Measurements from ENCODE around the gene NLRP12.

NLRP12 gene

GRCh38 chr19:53787266-53787665, 36.8 kb downstream of the NLRP12 start:
- peak overlapping the region; percentile 85 for H2BK12ac ChIP-seq (ENCODE audit: low read length)
- H3K27ac ChIP-seq (ENCODE audit: low read depth, low read length) = no peak overlapping the region
- H3K9ac ChIP-seq (ENCODE audit: low read length) = no peak overlapping the region
- H3K23ac ChIP-seq (ENCODE audit: low read length) = no peak overlapping the region
- H2AFZ ChIP-seq (ENCODE audit: insufficient read depth, low read length, poor library complexity) = no peak overlapping the region
- peaks cover 3% of the 10 kb centered on the region for H3K9me3 ChIP-seq (ENCODE audit: insufficient read depth, low read depth, low read length)
- no peaks in the 10 kb centered on the region for H3K27me3 ChIP-seq (ENCODE audit: insufficient read depth, low read length)
- H4K12ac ChIP-seq (ENCODE audit: low read depth, low read length) = no peak overlapping the region
- no peak overlapping the region for H3K4me2 ChIP-seq (ENCODE audit: low read length)
- H2BK5ac ChIP-seq (ENCODE audit: low read depth, low read length, poor library complexity) = no peak overlapping the region
- H3K4me1 ChIP-seq (ENCODE audit: control insufficient read depth in 1 of 2, insufficient read depth in 2 of 2, low read length in 2 of 2) = peaks cover 2 to 13% of the 10 kb centered on the region in 2 experiments
- peak overlapping the region; percentile 50 for H4K91ac ChIP-seq (ENCODE audit: low read depth, low read length)
- DNase-seq = no peak
- H2BK120ac ChIP-seq (ENCODE audit: insufficient read depth, low read length, poor library complexity) = peak overlapping the region; percentile 18
- WGBS (ENCODE audit: extremely low coverage, insufficient coverage, insufficient read length) = no CpG with 5 or more reads among the region's 15 CpGs
- H3K79me1 ChIP-seq (ENCODE audit: low read length) = peaks cover 27% of the 10 kb centered on the region
- peak overlapping the region; percentile 47 for H2AK5ac ChIP-seq (ENCODE audit: low read length)
- no peak overlapping the region for H4K8ac ChIP-seq (ENCODE audit: low read depth, low read length)
- no peak overlapping the region for H3K4ac ChIP-seq (ENCODE audit: low read depth, low read length)
- no peaks in the 10 kb centered on the region for H3K36me3 ChIP-seq (ENCODE audit: control insufficient read depth in 1 of 2, insufficient read depth in 2 of 2, low read length in 2 of 2)
- peaks cover 1% of the 10 kb centered on the region for H3K79me2 ChIP-seq (ENCODE audit: control insufficient read depth, insufficient read depth, low read length, poor library complexity)
- no peak overlapping the region for H3K4me3 ChIP-seq (ENCODE audit: low read depth, low read length)
- no peak overlapping the region for H3K14ac ChIP-seq (ENCODE audit: low read length)
- peak overlapping the region; percentile 25 for H3K18ac ChIP-seq (ENCODE audit: low read length)

GRCh38 chr19:53786744-53787143, 37.4 kb downstream of the NLRP12 start:
- Histone ChIP-seq H2AK5ac (ENCODE audit: low read length) (peak overlapping the region; percentile 47), H3K23ac (ENCODE audit: low read length) (no peak overlapping the region), H2AFZ (ENCODE audit: insufficient read depth, low read length, poor library complexity) (no peak overlapping the region), H4K91ac (ENCODE audit: low read depth, low read length) (peak overlapping the region; percentile 50), H3K36me3 (ENCODE audit: control insufficient read depth in 1 of 2, insufficient read depth in 2 of 2, low read length in 2 of 2) (no peaks in the 10 kb centered on the region), H3K18ac (ENCODE audit: low read length) (peak overlapping the region; percentile 25), H3K4ac (ENCODE audit: low read depth, low read length) (no peak overlapping the region), H3K79me2 (ENCODE audit: control insufficient read depth, insufficient read depth, low read length, poor library complexity) (peaks cover 1% of the 10 kb centered on the region), H3K9ac (ENCODE audit: low read length) (no peak overlapping the region), H3K4me2 (ENCODE audit: low read length) (no peak overlapping the region), H4K8ac (ENCODE audit: low read depth, low read length) (no peak overlapping the region), H2BK12ac (ENCODE audit: low read length) (no peak overlapping the region), H3K27ac (ENCODE audit: low read depth, low read length) (no peak overlapping the region), H3K27me3 (ENCODE audit: insufficient read depth, low read length) (no peaks in the 10 kb centered on the region), H3K4me3 (ENCODE audit: low read depth, low read length) (no peak overlapping the region), H2BK120ac (ENCODE audit: insufficient read depth, low read length, poor library complexity) (peak overlapping the region; percentile 18), H3K4me1 (ENCODE audit: control insufficient read depth in 1 of 2, insufficient read depth in 2 of 2, low read length in 2 of 2) (peaks cover 2 to 13% of the 10 kb centered on the region in 2 experiments), H3K79me1 (ENCODE audit: low read length) (peaks cover 30% of the 10 kb centered on the region), H3K14ac (ENCODE audit: low read length) (peak overlapping the region; percentile 17), H4K12ac (ENCODE audit: low read depth, low read length) (no peak overlapping the region), H3K9me3 (ENCODE audit: insufficient read depth, low read depth, low read length) (peaks cover 3% of the 10 kb centered on the region), H2BK5ac (ENCODE audit: low read depth, low read length, poor library complexity) (no peak overlapping the region)
- no CpG with 5 or more reads among the region's 7 CpGs for WGBS (ENCODE audit: extremely low coverage, insufficient coverage, insufficient read length)
- no peak for DNase-seq

DNA sequence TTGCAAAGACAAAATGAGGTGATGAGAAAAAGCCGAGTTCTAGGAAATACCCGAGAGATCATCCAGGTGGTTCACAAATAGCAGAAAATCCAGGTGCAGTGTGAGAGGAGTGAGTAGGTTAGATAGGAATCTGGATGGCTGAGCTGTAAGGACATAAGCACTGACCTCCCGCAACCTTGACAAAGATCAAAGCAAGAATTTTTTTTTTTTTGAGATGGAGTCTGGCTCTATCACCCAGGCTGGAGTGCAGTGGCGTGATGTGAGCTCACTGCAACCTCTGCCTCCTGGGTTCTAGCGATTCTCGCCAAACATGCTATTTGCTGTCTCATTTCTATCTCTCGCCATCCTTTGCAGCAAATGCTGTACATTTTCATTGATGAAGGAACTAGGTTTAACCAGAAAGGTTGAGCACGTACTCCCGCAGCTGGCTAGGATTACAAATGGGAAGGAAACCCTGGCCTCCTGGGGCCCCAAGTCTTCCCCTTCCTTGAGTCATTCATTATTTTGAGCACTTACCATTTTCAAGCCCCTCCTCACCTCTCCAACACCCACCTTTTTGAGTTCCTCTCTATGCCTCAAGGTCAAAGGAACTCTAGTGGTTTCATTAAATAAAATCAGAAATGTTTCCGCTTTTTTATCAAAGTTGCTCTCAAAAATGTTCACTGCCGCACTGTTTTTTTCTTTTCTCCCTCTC, 38.8 kb downstream of the NLRP12 start:
- Histone ChIP-seq H3K9me3 (ENCODE audit: insufficient read depth, low read depth, low read length) (peaks cover 3% of the 10 kb centered on the region), H3K9ac (ENCODE audit: low read length) (no peak overlapping the region), H3K27ac (ENCODE audit: low read depth, low read length) (peak overlapping the region; percentile 91), H3K79me1 (ENCODE audit: low read length) (peaks cover 38% of the 10 kb centered on the region), H3K79me2 (ENCODE audit: control insufficient read depth, insufficient read depth, low read length, poor library complexity) (peaks cover 1% of the 10 kb centered on the region), H3K27me3 (ENCODE audit: insufficient read depth, low read length) (no peaks in the 10 kb centered on the region), H3K18ac (ENCODE audit: low read length) (peak overlapping the region; percentile 25), H2BK120ac (ENCODE audit: insufficient read depth, low read length, poor library complexity) (peak overlapping the region; percentile 80), H2AK5ac (ENCODE audit: low read length) (no peak overlapping the region), H4K12ac (ENCODE audit: low read depth, low read length) (no peak overlapping the region), H3K23ac (ENCODE audit: low read length) (no peak overlapping the region), H3K4me2 (ENCODE audit: low read length) (peak overlapping the region; percentile 36), H4K91ac (ENCODE audit: low read depth, low read length) (peak overlapping the region; percentile 80), H3K14ac (ENCODE audit: low read length) (peak overlapping the region; percentile 9), H3K4me3 (ENCODE audit: low read depth, low read length) (no peak overlapping the region), H3K36me3 (ENCODE audit: control insufficient read depth in 1 of 2, insufficient read depth in 2 of 2, low read length in 2 of 2) (no peaks in the 10 kb centered on the region), H4K8ac (ENCODE audit: low read depth, low read length) (peak overlapping the region; percentile 82), H3K4ac (ENCODE audit: low read depth, low read length) (peak overlapping the region; percentile 58), H3K4me1 (ENCODE audit: control insufficient read depth in 1 of 2, insufficient read depth in 2 of 2, low read length in 2 of 2) (peaks cover 6 to 12% of the 10 kb centered on the region in 2 experiments), H2AFZ (ENCODE audit: insufficient read depth, low read length, poor library complexity) (no peak overlapping the region), H2BK5ac (ENCODE audit: low read depth, low read length, poor library complexity) (peak overlapping the region; percentile 95), H2BK12ac (ENCODE audit: low read length) (peak overlapping the region; percentile 77)
- DNase-seq = peak; percentile 82 to 96
- no CpG with 5 or more reads among the region's 11 CpGs for WGBS (ENCODE audit: extremely low coverage, insufficient coverage, insufficient read length)

DNA sequence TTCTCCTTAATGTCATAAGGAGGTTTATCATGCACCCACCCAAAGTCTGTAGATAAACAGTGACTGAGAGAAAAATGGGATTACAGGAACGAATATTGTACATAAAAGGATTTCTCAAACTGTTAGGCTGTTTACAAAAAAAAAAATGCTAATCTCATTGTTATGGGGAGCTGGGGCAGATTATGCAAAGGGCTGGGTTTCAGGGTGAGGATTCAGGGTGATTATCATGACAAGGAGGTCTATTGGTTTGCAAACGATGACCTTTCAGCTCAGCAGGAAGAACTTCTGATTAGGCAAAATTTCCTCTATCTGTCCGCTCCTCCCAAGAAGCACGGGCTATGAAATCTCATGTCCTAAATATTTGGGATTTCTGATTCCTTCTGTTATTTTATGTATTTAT, 41.4 kb downstream of the NLRP12 start:
- H2BK120ac ChIP-seq (ENCODE audit: insufficient read depth, low read length, poor library complexity) = no peak overlapping the region
- H2BK5ac ChIP-seq (ENCODE audit: low read depth, low read length, poor library complexity) = no peak overlapping the region
- peaks cover 1% of the 10 kb centered on the region for H3K79me2 ChIP-seq (ENCODE audit: control insufficient read depth, insufficient read depth, low read length, poor library complexity)
- H3K23ac ChIP-seq (ENCODE audit: low read length) = no peak overlapping the region
- H3K4me1 ChIP-seq (ENCODE audit: control insufficient read depth in 1 of 2, insufficient read depth in 2 of 2, low read length in 2 of 2) = peaks cover 8 to 10% of the 10 kb centered on the region in 2 experiments
- no peaks in the 10 kb centered on the region for H3K27me3 ChIP-seq (ENCODE audit: insufficient read depth, low read length)
- H4K12ac ChIP-seq (ENCODE audit: low read depth, low read length) = no peak overlapping the region
- no peak overlapping the region for H3K14ac ChIP-seq (ENCODE audit: low read length)
- H3K18ac ChIP-seq (ENCODE audit: low read length) = no peak overlapping the region
- H4K8ac ChIP-seq (ENCODE audit: low read depth, low read length) = no peak overlapping the region
- no peak for DNase-seq
- no peaks in the 10 kb centered on the region for H3K9me3 ChIP-seq (ENCODE audit: insufficient read depth, low read depth, low read length)
- H3K4me3 ChIP-seq (ENCODE audit: low read depth, low read length) = no peak overlapping the region
- H2AFZ ChIP-seq (ENCODE audit: insufficient read depth, low read length, poor library complexity) = no peak overlapping the region
- no peak overlapping the region for H2BK12ac ChIP-seq (ENCODE audit: low read length)
- H3K4me2 ChIP-seq (ENCODE audit: low read length) = no peak overlapping the region
- no peak overlapping the region for H4K91ac ChIP-seq (ENCODE audit: low read depth, low read length)
- no peak overlapping the region for H2AK5ac ChIP-seq (ENCODE audit: low read length)
- no peak overlapping the region for H3K4ac ChIP-seq (ENCODE audit: low read depth, low read length)
- peaks cover 28% of the 10 kb centered on the region for H3K79me1 ChIP-seq (ENCODE audit: low read length)
- H3K36me3 ChIP-seq (ENCODE audit: control insufficient read depth in 1 of 2, insufficient read depth in 2 of 2, low read length in 2 of 2) = no peaks in the 10 kb centered on the region
- no peak overlapping the region for H3K9ac ChIP-seq (ENCODE audit: low read length)
- no peak overlapping the region for H3K27ac ChIP-seq (ENCODE audit: low read depth, low read length)
- no CpG with 5 or more reads among the region's 4 CpGs for WGBS (ENCODE audit: extremely low coverage, insufficient coverage, insufficient read length)
